Activated naive CD4-positive, alpha-beta T cell treated with anti-CD3 and anti-CD28 coated beads for 36 hours (primary cell): ENCODE measurements around the gene PRRT2. TPM values are rescaled to one million over a fixed set of nuclear protein-coding genes. Genes with fewer than 3 reads are reported as not detected.
"Not testable (repeated sequence)": the region's sequence is repeated elsewhere in the genome, so short reads cannot be mapped to it uniquely, and the experiment has no call there.

Experiments used
- CTCF ChIA-PET: fragments of 350-600 bp; sonication (Branson Sonifier 250); formaldehyde crosslinking; loops from one replicate; lab custom pipeline; 2021; ENCODE audit warnings: antibody characterized with exemption; lab: Charles Lee
- DNase-seq: peaks from one replicate; pipeline ENCODE4 v3.0.0-alpha.2; 2020
- H3K27ac Mint-ChIP-seq: one replicate; pipeline ENCODE4 v1.8.0; 2021; ENCODE audit warnings: mild to moderate bottlenecking, mixed read lengths
- H3K27me3 Mint-ChIP-seq: one replicate; pipeline ENCODE4 v1.8.0; 2021; ENCODE audit warnings: low read depth, mixed read lengths
- H3K36me3 Mint-ChIP-seq: one replicate; pipeline ENCODE4 v1.8.0; 2021; ENCODE audit warnings: low read depth, mixed read lengths
- H3K4me1 Mint-ChIP-seq: one replicate; pipeline ENCODE4 v1.8.0; 2021; ENCODE audit warnings: low read depth, mixed read lengths
- H3K4me3 Mint-ChIP-seq: one replicate; pipeline ENCODE4 v1.8.0; 2021; ENCODE audit warnings: mild to moderate bottlenecking, moderate library complexity, mixed read lengths
- H3K9me3 Mint-ChIP-seq: one replicate; pipeline ENCODE4 v1.8.0; 2021; ENCODE audit warnings: mixed read lengths
- intact Hi-C: fragments of 100-400 bp; cut with micrococcal nuclease; formaldehyde crosslinking; loops from one replicate; pipeline ENCODE4 v1.15.1; 2023
- total RNA-seq, 2 experiments: library from RNA; stranded (reverse); gene quantifications; one replicate each; pipeline ENCODE4 v1.2.3, GENCODE V29; 2021

Gene PRRT2
- total RNA-seq, 2 experiments from 2014 or later: 0.83 to 0.94 TPM

DNA sequence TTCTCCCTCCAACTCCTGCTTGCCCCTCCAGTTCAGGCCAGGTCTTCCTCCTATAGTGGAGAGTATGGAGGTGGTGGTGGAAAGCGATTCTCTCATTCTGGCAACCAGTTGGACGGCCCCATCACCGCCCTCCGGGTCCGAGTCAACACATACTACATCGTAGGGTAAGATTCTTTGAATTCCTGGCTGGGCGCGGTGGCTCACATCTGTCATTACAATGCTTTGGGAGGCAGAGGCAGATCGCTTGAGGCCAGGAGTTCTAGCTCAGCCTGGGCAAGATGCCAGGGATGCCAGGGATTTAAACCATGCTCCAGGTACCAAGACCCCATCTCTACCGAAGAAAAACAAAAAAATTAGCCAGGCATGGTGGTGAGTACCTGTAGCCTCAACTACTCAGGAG, 32.5 kb upstream of the PRRT2 start:
- Mint-ChIP-seq H3K27me3 (no peaks in the 10 kb centered on the region), H3K4me3 (no peak overlapping the region), H3K9me3 (no peaks in the 10 kb centered on the region), H3K36me3 (no peaks in the 10 kb centered on the region), H3K27ac (no peak overlapping the region), H3K4me1 (peaks cover 9% of the 10 kb centered on the region)
- intact Hi-C loops: no loop called here
- CTCF ChIA-PET: interaction anchor here (0.6 kb wide), 1 partner anchor 270 kb away, joined by 3 read pairs; no protein-coding TSS in a partner anchor
- DNase-seq: no peak

DNA sequence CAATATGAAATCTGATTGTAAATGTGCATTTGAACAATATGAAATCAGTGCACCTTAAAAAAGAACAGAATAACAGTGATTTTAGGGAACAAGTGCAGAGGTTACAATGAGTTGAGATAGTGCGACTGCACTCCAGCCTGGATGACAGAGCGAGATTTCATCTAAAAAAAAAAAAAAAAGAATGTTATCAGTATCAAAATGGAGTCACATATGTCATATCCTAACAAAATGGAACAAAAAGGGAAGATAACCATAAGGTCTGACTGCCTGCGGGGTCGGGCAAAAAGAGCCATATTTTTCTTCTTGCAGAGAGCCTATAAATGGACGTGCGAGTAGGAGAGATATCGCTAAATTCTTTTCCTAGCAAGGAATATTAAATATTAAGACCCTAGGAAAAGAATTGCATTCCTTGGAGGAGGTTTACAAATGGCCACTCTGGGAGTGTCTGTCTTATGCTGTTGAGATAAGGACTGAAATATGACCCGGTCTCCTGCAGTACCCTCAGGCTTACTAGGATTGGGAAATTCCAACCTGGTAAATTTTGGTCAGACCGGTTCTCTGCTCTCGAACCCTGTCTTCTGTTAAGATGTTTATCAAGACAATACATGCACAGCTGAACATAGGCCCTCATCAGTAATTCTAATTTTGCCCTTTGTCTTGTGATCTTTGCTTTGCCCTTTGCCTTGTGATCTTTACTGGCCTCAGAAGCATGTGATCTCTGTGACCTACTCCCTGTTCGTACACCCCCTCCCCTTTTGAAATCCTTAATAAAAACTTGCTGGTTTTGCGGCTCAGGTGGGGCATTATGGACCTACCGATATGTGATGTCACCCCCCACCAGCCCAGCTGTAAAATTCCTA, 28.7 kb upstream of the PRRT2 start:
- H3K36me3 Mint-ChIP-seq, H3K9me3 Mint-ChIP-seq, H3K27me3 Mint-ChIP-seq, H3K27ac Mint-ChIP-seq, DNase-seq, H3K4me3 Mint-ChIP-seq, intact Hi-C loops: not testable (repeated sequence)
- CTCF ChIA-PET: interaction anchor here (1.0 to 2.5 kb wide), 5 partner anchors 25 to 65 kb away, joined by 3 to 13 read pairs (median 7); no protein-coding TSS in a partner anchor
- H3K4me1 Mint-ChIP-seq: peaks cover 21% of the 10 kb centered on the region

- Mint-ChIP-seq H3K4me1 (peaks cover 21% of the 10 kb centered on the region), H3K27ac (no peak overlapping the region), H3K36me3 (no peaks in the 10 kb centered on the region), H3K27me3 (no peaks in the 10 kb centered on the region), H3K4me3 (no peak overlapping the region), H3K9me3 (no peaks in the 10 kb centered on the region)
- intact Hi-C loops: loop anchor here (1.0 kb wide), 1 partner anchor 52 kb away; no protein-coding TSS in a partner anchor
- CTCF ChIA-PET: interaction anchor here (0.6 to 2.8 kb wide), 17 partner anchors 16 to 104 kb away, joined by 3 to 17 read pairs (median 5); partner anchors contain the start of genes C16orf54 and MVP
- peak; percentile 68 for DNase-seq
These were observed 27.8 kb upstream of the PRRT2 start for GRCh38 chr16:29784157-29784556.

GRCh38 chr16:29784901-29785500, 27.0 kb upstream of the PRRT2 start:
- CTCF ChIA-PET: interaction anchor here (0.6 to 2.8 kb wide), 33 partner anchors 8 to 247 kb away, joined by 3 to 17 read pairs (median 4); partner anchors contain the start of genes C16orf54 and MVP
- Mint-ChIP-seq H3K9me3 (no peaks in the 10 kb centered on the region), H3K36me3 (no peaks in the 10 kb centered on the region), H3K4me3 (peak overlapping the region; percentile 61), H3K4me1 (peaks cover 25% of the 10 kb centered on the region), H3K27me3 (no peaks in the 10 kb centered on the region), H3K27ac (no peak overlapping the region)
- intact Hi-C loops: loop anchor here (1.0 kb wide), 2 partner anchors 39 to 53 kb away; no protein-coding TSS in a partner anchor
- peak; percentile 82 for DNase-seq

- H3K27me3 Mint-ChIP-seq, H3K9me3 Mint-ChIP-seq, H3K4me3 Mint-ChIP-seq, DNase-seq, intact Hi-C loops, H3K27ac Mint-ChIP-seq: not testable (repeated sequence)
- CTCF ChIA-PET: interaction anchor here (1.1 to 2.8 kb wide), 3 partner anchors 28 to 86 kb away, joined by 3 to 17 read pairs (median 4); no protein-coding TSS in a partner anchor
- Mint-ChIP-seq H3K4me1 (peaks cover 30% of the 10 kb centered on the region), H3K36me3 (peaks cover 16% of the 10 kb centered on the region)
These were observed 24.8 kb upstream of the PRRT2 start for GRCh38 chr16:29787155-29787554.

GRCh38 chr16:29789775-29790182, 22.2 kb upstream of the PRRT2 start:
- H3K4me1 Mint-ChIP-seq: peaks cover 37% of the 10 kb centered on the region
- intact Hi-C loops: loop anchor here (1.0 kb wide), 5 partner anchors 16 to 89 kb away; no protein-coding TSS in a partner anchor
- no peak for DNase-seq
- no peaks in the 10 kb centered on the region for H3K9me3 Mint-ChIP-seq
- peak overlapping the region; percentile 100 for H3K4me3 Mint-ChIP-seq
- H3K27ac Mint-ChIP-seq: peak overlapping the region; percentile 98
- CTCF ChIA-PET: interaction anchor here (0.6 to 3.6 kb wide), 20 partner anchors 13 to 232 kb away, joined by 3 to 35 read pairs (median 4); partner anchors contain the start of genes MAZ, PAGR1 and SPN
- no peaks in the 10 kb centered on the region for H3K27me3 Mint-ChIP-seq
- H3K36me3 Mint-ChIP-seq: peaks cover 30% of the 10 kb centered on the region

DNA sequence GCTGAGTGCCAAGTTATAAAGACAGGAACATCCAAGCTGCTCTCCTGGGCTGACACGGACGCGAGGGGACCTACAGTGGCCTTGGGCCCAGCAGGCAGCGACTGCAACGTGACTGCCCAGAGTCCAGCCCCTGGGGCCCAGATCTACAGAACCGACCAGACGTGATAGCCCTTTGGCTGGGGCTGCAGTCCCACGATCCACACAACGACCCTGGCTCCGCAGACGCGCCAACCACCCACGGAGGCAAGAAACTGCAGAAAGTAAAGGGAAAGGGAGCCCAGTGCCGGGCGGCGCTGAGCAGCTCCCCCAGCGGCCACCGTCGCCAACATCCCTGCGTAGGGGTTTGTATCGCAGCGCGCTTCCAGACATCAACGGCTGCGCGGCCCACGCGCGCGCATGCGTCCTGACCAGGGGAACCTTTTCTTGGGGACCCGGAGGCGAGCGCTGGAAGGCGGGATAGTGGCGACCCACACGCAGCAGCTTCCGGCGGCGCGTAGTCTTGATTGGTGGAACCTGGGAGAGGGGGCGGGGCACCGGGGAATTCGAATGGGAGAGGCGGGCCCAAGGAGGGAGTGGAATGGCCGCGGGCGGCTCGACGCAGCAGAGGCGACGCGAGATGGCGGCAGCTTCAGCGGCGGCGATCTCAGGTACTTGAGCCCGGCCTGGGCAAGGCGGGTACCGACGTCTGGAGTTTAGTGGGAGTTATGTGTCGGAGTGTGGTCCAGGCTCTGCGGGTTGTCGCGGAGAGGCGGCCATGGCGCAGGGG, 21.6 kb upstream of the PRRT2 start, which contains the start of gene KIF22:
KIF22 (plus strand) TSS at position 569 of the 766 bp plus-strand sequence; CDS start at position 578, 9 bp downstream.
- intact Hi-C loops: loop anchor here (1.0 kb wide), 5 partner anchors 15 to 90 kb away; no protein-coding TSS in a partner anchor
- no peaks in the 10 kb centered on the region for H3K27me3 Mint-ChIP-seq
- CTCF ChIA-PET: interaction anchor here (0.6 to 3.6 kb wide), 21 partner anchors 13 to 232 kb away, joined by 3 to 35 read pairs (median 4); partner anchors contain the start of genes MAZ, PAGR1 and SPN
- H3K36me3 Mint-ChIP-seq: peaks cover 32% of the 10 kb centered on the region
- peak within 1 kb of the TSS; percentile 100 for H3K4me3 Mint-ChIP-seq
- peak; percentile 100 for DNase-seq
- peak within 1 kb of the TSS; percentile 98 for H3K27ac Mint-ChIP-seq
- peaks cover 35% of the 10 kb centered on the region for H3K4me1 Mint-ChIP-seq
- H3K9me3 Mint-ChIP-seq: no peaks in the 10 kb centered on the region

GRCh38 chr16:29790949-29791844, 20.8 kb upstream of the PRRT2 start:
- Mint-ChIP-seq H3K27ac (peak overlapping the region; percentile 98), H3K4me3 (peak overlapping the region; percentile 100), H3K9me3 (no peaks in the 10 kb centered on the region), H3K27me3 (no peaks in the 10 kb centered on the region), H3K36me3 (peaks cover 32% of the 10 kb centered on the region), H3K4me1 (peaks cover 30% of the 10 kb centered on the region)
- intact Hi-C loops: loop anchor here (1.0 kb wide), 5 partner anchors 14 to 91 kb away; no protein-coding TSS in a partner anchor
- DNase-seq: no peak
- CTCF ChIA-PET: interaction anchor here (0.6 to 3.6 kb wide), 12 partner anchors 12 to 100 kb away, joined by 3 to 35 read pairs (median 6); partner anchors contain the start of gene PAGR1

- peaks cover 30% of the 10 kb centered on the region for H3K4me1 Mint-ChIP-seq
- no peaks in the 10 kb centered on the region for H3K9me3 Mint-ChIP-seq
- CTCF ChIA-PET: interaction anchor here (0.7 kb wide), 1 partner anchor 25 kb away, joined by 4 read pairs; no protein-coding TSS in a partner anchor
These were observed 19.9 kb upstream of the PRRT2 start for GRCh38 chr16:29791845-29792807.

GRCh38 chr16:29793153-29793552, 18.8 kb upstream of the PRRT2 start:
- DNase-seq, H3K27ac Mint-ChIP-seq, intact Hi-C loops, H3K9me3 Mint-ChIP-seq, H3K4me3 Mint-ChIP-seq, H3K27me3 Mint-ChIP-seq: not testable (repeated sequence)
- CTCF ChIA-PET: interaction anchor here (0.5 kb wide), 1 partner anchor 679 kb away, joined by 5 read pairs; no protein-coding TSS in a partner anchor
- Mint-ChIP-seq H3K4me1 (peaks cover 30% of the 10 kb centered on the region), H3K36me3 (peaks cover 49% of the 10 kb centered on the region)

More at GRCh38 chr16:29791845-29792807, 19.9 kb upstream of the PRRT2 start:
- DNase-seq: no peak
- intact Hi-C loops: no loop called here
- Mint-ChIP-seq H3K27ac (peak overlapping the region; percentile 98), H3K4me3 (peak overlapping the region; percentile 100), H3K27me3 (no peaks in the 10 kb centered on the region), H3K36me3 (peaks cover 41% of the 10 kb centered on the region)
